ENCODE measurements around the gene EPB41L4B.

Gene EPB41L4B

DNA sequence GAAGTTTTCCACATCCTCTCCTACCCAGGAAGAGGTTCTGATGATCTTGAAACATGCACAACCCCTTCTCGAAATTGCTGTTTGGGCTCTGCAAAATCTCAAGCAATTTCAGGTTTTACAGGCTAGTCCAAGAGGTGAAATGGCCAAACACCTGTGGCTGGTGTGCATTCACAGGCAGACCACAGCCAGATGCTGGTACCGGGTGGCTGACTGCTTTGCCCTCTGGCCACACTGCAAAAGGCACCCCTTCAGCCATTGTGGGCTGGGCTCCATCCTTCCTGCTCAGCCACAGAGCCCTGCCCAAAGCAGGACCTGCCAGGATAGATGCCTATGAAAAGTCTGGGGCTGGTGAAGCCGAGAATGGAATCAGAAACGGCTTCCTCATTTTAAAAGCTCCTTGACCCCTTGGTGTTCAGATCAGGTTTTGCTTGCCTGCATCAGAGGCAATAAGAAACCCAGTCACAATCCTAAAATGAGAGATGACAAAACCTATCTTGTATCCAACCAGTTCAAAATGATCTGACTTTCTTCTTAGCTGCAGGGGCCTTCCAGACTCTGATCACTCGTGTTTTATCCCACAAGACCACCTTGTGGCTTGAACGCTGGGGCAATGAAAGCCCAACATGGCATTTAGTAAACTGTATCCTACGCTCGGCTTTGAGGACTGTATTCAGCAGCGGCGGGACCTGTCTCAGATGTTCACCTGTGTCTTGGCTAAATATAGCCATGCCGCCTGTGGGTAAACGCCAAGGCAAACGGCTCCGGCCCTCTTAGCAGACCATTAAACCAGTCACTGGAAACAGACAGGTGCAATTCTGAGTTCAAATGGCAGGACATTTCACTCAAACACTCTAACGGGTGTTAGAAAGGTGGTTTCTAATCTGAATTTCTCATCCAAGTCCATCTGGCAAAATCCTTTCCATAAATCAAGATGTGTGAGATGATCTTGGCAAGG is 49.6 kb downstream of the EPB41L4B start:
- no peak for DNase-seq (ENCODE audit: low read depth in 1 of 2, low spot score in 1 of 2)

DNA sequence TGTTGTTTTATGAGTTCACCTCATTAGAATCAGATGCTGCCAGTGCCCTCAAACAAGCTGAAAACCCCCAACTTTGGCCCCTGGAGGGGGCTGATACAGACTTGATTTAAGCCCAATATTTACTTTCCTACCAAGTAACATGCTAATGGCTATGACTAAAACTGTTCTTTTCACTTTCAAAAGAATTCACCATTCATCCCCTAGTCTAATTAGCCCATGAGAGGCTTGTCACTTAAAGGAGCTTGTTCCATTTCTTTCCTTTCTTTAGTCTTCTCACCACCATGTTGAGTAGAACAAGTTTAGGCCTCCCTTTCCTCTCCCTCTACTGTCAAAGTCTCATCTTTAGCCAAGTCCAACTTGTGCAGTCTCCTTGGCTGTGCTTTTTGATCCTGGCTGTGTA is 50.4 kb downstream of the EPB41L4B start:
- no peak for DNase-seq (ENCODE audit: low read depth in 1 of 2, low spot score in 1 of 2)

DNA sequence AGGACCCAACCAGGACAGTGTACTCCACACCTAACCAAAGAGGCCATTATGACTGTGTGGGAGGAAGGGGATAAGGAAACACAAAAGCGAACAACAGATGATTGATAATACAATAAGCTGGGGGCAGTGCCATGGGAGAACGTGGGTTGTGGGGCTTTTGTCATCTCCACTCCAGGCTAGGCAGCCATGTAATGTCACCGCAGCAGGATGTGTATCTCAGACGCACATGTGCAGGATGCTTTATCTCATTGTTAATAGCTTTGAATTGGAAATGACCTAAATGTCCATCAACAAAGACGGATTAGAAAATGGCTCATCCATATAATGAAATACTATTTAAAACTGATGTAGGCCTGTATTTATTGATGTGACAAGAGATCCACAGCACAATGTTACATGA is 51.0 kb downstream of the EPB41L4B start:
- no peak for DNase-seq (ENCODE audit: low read depth in 1 of 2, low spot score in 1 of 2)

DNA sequence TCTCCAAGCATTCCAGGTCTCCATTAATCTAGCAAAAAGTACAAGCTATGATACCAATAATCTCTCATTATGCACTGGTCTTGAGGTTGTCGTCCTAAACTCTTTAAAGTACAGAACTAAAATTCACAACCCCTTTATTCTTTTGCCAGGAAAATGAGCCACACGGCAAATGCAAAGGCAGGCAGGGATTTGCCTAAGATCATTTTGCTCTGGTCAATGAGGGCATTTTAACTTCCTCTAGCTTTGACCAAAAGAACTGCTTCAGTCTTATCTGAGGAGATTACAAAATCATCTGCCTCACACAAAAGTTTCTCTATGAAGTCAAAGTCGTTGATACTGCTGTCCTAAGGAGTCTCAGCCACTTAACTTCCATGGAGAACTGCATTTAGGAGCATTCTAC is 51.8 kb downstream of the EPB41L4B start:
- DNase-seq (ENCODE audit: low read depth in 1 of 2, low spot score in 1 of 2), result no peak

DNA sequence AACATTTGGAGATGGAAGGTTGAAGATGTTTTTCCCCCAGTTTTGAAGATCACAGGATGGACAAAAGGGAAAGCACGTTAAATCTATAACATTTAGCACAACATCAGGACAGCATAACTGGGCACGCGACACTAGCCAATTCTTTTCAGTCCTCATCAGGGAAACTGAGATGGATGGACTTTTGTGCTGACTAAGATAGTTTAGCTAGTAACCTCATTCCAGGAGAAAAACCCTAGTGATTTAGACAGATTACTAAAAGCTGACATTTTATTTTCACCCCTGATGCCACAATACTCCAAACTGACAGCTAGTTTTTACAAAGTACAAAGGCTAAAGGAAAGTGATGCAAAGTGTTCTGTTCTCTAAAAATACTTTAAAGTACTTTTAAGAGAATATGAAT is 53.3 kb downstream of the EPB41L4B start:
- DNase-seq (ENCODE audit: low read depth in 1 of 2, low spot score in 1 of 2), result no peak

DNA sequence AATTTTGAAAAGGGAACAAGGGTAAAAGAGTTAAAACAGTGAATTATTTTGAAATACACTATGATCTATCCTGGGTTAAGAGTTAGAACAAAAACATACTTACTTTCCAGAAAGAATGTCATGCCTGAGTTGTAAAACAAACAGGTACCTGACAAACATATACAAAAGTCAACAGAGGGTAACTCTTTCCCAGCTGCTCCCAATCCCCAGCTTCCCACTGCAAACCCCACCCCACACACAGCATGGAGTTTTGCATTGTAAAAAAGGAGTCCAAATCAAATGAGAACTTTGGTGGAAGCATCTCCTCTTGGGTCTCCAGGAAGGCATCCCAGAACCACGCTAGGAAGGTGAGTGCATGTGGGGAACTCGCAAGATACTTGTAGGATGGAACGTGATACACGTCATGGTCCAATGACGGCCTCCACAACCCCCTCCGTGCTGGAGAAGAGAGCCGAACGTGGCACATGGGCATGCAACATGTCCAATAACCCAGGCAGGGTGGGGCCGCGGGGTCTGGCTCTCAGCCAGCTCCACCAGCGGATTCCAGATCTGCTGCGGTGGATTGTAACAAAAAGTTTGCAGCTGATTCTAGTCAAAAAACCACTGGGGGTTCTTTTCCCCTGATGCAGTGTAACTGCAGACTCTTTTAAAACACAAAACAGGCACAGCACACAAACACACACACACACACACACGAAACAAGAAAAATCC is 55.8 kb downstream of the EPB41L4B start:
- no peak for DNase-seq (ENCODE audit: low read depth in 1 of 2, low spot score in 1 of 2)

DNA sequence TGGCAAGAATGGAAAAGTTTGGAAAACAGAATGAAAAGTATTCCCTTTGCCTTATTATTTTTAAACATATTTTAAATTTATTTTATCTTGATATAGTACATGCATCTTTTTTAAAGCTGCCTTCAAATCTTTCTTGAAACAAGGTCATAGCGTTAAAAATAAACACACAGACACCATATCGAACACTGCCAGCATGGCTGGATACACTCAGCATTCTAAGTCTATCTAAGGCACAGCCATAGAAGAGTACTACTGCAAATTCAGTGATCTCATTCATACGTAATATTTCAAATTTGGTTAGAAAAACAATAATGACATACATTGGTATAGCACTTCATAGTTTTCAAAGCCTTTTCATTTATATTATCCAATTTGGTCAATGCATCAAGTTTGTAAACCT is 57.5 kb downstream of the EPB41L4B start:
- DNase-seq (ENCODE audit: low read depth in 1 of 2, low spot score in 1 of 2), result no peak

DNA sequence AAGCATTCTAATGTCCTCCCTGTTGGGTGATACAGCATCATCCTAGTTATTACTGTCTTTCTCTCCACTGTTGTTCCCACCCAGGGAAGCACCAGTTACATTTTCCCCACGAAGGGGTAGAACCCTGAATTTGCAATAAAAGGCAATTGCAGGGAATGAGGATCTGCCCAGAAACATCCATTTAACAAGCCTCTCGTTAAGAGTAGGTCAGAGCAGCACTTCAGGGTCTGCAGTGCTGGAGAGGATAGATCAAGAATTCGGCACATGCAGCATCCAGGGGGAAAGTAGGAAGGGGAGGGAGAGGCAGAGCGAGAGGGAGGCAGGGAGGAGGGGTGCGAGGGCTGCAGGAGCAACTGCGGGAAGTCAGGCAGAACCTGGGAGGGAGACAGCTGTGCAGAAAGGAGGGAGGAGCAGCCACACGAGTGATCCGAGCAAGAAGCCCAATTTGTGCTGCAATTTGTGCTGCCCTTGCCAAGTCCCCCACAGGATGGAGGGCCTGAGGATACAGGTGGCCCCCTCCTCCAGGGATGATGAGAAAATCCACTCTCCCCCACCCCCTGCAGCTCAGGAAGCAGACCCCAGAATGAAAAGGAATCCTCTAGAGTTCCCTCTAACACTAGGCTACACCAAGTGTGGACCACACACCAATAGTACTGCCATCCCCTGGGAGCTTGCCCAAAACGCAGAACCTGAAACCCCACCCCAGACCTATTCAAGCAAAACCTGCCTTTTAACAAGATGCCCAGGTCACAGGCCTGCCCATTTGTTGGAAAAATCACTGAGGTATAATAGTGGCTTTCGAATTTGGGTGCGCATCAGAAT is 62.2 kb downstream of the EPB41L4B start:
- no peak for DNase-seq (ENCODE audit: low read depth in 1 of 2, low spot score in 1 of 2)

DNA sequence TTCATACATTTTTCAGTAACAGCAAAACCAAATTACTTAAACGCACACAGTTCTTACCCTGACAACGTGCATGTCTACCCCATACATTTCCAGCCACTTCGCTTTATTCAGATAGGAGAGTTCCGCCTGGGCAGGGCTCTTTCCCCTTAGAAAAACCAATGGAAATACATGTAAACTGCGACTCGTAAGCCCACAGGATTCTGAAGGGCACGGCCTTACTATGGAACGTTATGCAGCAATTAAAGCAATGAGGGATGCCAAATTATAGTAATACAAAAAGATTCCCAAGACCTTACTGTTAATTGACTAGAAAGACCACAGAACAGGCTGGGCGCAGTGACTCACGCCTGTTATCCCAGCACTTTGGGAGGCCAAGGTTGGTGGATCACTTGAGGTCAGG is 64.5 kb downstream of the EPB41L4B start:
- no peak for DNase-seq (ENCODE audit: low read depth in 1 of 2, low spot score in 1 of 2)

DNA sequence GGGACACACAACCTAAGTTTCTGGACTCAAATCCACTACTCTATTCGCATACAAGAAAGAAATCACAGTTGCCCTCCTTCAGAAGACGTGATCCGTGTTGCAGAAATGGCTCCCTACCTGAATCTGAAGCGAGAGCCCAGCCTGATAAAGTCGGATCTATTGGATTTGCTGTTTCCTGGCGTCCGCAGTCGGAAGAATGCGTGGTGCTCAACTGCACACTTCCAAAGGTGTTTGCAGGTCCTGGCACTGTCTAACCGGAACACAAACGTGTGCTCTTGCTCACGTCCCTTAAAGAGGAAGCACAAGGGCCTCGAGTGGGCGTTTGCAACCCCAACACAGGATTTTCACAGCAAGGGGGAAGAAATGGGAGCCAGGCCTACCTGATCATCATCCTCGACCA is 65.5 kb downstream of the EPB41L4B start:
- no peak for DNase-seq (ENCODE audit: low read depth in 1 of 2, low spot score in 1 of 2)

DNA sequence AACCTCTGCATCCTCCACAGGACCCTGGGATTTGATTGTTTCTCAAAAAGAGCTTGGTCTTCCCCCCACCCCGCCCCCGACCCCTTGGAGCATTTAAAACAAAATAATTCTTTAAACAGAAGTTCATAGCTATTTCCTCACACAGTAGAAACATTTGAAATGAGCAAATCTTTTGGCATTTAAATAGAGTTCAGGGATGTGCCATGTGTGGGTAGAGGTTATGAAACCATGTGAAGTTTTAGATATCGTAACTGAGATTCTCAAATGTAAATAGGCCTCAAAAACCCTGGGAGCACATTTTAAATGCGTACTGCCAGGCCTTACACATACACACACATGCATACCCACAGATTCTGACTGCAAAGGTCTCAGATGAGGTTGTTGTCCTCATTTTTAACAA is 66.5 kb downstream of the EPB41L4B start:
- no peak for DNase-seq (ENCODE audit: low read depth in 1 of 2, low spot score in 1 of 2)

DNA sequence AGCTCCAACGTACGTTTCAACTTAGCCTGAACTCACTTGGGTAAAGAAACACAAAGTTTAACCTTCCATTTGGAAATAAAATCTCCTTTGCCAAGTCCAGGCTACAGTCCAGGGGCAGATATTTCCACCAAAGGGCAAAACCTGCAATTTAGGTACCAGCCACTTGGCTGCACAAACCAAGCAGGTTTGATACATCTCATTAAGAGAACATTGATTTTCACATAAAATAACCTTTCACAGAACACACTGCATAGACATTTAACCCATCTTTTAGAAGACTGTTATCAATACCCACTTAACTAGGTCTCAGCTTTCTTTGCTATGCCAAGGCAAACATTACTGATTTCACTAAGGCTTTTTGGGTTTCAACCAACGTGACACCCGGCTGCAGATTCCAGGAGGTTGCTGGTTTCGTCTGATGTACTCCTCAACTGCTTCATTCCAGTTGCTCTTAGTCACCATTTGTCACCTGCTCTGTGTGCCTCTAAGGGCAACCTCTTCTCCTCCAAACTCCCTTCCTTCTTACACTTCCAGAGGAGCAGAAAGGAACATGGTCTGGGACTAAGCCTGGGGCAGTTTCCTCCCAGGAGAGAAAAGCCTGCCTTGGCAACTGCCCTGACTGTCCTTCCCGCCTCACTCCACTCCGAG is 67.1 kb downstream of the EPB41L4B start:
- DNase-seq (ENCODE audit: low read depth in 1 of 2, low spot score in 1 of 2), result no peak

DNA sequence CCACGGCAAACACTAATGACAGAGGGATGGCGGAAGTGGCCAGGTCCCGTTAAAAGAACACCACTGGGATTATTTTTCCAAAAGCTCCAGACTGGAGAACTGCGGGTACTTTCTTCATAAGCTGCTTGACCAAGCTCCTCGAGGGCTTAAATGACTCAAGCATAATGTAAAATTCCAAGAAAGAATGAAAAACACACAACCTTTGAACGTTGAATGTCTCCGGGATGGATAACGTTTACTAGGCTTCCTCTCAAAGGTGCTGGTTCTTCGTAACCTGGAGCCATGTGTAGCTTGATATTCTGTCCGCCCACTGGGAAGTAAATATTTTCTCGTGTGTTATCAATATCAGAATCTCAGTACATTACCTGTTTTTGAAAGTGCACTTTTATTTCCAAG is 67.6 kb downstream of the EPB41L4B start:
- no peak for DNase-seq (ENCODE audit: low read depth in 1 of 2, low spot score in 1 of 2)

DNA sequence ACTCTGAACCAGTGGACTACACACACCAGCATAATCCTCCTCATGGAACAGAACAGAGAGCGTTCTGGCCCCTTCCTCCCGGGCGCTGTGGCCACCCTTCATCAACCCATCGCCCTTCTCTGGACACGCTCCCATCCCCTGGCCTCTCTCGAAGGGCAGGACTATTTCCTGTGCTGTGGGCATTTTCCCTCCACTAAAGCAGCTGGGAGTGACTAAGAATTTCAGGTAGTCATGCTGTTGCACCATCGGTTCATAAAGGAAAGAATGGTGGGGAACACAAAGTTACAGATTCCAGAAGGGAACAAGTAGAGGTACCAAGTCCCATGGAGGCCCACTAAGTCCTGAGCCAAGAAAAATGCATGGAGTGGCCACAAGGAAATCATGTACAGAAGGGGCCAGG is 68.6 kb downstream of the EPB41L4B start:
- DNase-seq (ENCODE audit: low read depth in 1 of 2, low spot score in 1 of 2), result no peak

DNA sequence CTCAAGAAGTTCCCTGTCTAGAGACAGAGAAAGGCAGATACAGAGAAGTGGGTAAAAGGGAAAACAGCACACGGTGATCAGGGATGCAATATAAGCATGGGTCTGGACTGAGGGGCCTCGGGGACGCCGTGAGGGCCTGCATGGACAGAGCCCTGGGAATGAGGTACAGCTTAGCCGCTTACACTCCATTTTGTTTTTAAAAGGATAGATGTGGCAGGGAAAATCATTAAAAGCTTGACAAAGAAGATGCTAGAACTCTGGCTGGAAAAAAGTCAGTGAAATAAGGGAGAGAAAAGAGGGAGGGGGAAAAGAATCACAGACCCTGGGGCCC is 69.1 kb downstream of the EPB41L4B start:
- DNase-seq (ENCODE audit: low read depth in 1 of 2, low spot score in 1 of 2), result no peak

DNA sequence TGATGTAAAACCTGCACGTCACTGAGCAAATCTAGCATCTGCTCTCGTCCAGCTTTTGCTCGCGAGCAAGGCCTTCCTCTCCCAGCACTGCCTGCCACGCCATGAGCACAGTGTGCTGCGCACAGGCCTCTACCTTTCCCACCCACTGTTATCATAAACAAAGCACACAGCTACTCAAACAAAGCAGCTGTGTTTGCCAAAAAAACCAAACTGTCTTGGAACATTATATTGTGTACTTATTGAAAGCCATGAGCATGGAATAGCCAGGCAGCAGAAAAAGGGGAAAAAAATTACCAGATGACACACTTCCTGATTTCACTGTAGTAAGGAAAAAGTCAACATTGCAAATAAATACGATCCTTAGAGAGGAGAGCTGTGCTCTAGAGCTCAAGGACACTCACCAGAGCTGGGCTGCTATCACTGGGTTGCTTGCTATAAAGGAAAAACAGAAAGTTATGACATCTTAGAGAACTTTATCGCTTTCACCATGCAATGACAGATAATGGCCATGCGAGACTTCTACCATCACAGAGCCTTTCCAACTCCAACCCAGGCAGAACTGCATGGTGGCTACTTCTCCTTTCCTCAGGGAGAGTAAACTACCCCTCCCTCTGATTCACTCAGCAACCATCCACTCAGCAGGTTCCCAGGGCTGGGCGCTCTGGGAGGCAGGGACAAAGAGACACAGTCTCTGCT is 69.6 kb downstream of the EPB41L4B start:
- DNase-seq (ENCODE audit: low read depth in 1 of 2, low spot score in 1 of 2), result no peak

DNA sequence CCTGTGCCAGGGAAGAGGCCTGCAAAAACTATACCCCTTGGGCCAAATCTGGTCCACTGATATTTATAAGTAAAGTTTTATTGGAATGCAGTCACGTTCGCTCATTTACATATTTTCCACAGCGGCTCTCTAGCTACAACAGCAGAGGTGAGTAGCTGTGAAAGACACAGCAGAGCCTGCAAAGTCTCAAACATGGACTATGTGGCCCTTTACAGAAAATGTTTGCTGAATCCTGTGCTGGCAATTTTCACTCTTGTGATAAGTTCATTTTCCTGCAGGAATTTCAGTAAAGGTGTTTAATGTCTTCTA is 70.1 kb downstream of the EPB41L4B start:
- DNase-seq (ENCODE audit: low read depth in 1 of 2, low spot score in 1 of 2), result no peak

DNA sequence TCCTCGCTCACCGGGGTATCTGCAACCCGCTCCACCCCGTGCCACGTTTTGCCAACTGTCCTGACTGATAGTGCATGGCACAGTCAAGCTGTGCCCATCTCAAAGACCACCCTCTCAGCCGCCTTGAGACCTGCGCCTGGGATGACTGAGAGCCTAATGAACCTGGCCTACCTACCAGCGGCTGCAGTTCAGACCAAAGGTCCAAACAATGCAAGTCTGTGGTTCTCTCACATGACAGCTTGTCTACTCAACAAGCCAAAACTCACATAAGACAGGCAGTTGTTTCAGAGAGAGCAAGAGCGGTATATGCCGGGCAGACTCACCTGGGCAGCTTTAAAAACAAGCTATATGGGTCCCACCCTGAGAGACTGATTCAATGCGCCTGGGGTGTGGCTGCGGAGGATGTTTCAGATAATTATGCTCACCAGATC is 70.5 kb downstream of the EPB41L4B start:
- DNase-seq (ENCODE audit: low read depth in 1 of 2, low spot score in 1 of 2), result no peak

DNA sequence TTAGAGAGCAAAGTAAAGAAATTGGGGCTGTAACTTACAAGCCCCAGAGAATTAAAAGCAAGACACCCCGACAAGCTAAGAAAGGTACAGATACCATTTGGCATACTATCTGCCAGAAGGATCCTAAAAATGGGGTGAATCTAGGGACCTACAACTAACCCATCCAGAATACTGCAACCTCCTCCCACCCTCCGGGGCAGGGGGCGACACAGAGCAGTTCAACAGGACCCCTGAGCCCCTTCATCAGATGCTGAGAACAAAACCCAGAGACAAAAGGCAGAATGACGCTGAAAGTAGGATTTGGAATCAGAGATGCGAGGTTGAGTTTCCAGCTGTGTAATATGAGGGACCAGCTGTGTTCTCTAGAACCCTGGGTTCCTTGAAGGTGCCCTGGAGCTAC is 71.2 kb downstream of the EPB41L4B start:
- no peak for DNase-seq (ENCODE audit: low read depth in 1 of 2, low spot score in 1 of 2)

DNA sequence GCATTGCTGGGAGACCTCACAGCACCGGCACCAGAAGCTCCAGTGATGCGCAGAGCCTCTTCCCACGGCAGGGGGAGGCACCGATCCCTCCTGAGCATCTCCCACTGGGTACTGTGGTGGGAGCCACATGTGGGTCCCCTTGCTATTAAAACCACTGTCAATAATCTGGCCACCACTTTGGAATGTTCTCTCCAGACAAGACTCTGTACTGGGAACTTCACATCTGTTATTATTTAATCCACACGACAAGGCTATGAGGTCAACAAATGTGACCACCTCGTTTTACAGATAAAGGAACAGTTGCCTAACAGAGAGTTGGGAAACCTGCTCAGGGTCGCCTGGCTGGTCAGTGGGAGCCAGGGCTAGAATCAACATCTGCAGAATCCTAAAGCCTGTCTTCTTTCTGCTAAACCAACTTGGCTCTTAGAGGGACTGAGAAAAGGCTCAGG is 72.7 kb downstream of the EPB41L4B start:
- DNase-seq (ENCODE audit: low read depth in 1 of 2, low spot score in 1 of 2), result no peak

DNA sequence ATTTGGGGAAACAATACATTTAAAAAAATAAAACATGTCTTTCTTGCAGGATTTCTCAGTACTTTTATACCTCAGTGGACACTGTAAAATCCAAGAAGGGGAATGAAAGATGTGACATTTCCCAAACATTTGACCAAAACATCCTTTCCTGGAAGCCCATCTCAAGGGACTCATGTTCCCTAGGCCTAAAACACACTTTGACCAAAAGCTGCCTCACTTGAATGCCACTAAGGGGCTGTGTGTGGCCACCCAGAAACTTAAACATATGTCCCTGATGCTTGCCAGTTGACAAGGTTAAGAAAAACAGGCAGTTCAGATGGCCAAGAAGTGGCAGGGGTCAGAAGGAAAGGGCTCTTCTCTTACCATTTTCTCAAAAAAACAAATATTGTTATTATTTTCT is 73.6 kb downstream of the EPB41L4B start:
- no peak for DNase-seq (ENCODE audit: low read depth in 1 of 2, low spot score in 1 of 2)

Data from activated T-helper 1 cell treated with anti-CD3 and anti-CD28 coated beads, Interleukin-2, amount 50 U/mL, for 16 hours (primary cell).